PC-3 (cell line): ENCODE results near the gene PRM1.

Experiments
- CTCF ChIP-seq: fragments of 300-600 bp; sonication (generic); conservative IDR thresholded peaks from 2 replicates; pipeline ENCODE4 v1.5.1; 2017; ENCODE audit warnings: antibody characterized with exemption, low read depth, mild to moderate bottlenecking, low read length
- EZH2 ChIP-seq: fragments of 300-600 bp; sonication (generic); IDR thresholded peaks from one replicate; pipeline ENCODE4 v1.6.1; 2017; ENCODE audit warnings: antibody characterized with exemption, mild to moderate bottlenecking, low read length; ENCODE audit not compliant: unreplicated experiment
- EZH2phosphoT487 ChIP-seq: fragments of 300-600 bp; sonication (generic); IDR thresholded peaks from 2 replicates; pipeline ENCODE4 v1.6.1; 2018; ENCODE audit warnings: mild to moderate bottlenecking, antibody characterized with exemption, low read length, borderline replicate concordance

DNA sequence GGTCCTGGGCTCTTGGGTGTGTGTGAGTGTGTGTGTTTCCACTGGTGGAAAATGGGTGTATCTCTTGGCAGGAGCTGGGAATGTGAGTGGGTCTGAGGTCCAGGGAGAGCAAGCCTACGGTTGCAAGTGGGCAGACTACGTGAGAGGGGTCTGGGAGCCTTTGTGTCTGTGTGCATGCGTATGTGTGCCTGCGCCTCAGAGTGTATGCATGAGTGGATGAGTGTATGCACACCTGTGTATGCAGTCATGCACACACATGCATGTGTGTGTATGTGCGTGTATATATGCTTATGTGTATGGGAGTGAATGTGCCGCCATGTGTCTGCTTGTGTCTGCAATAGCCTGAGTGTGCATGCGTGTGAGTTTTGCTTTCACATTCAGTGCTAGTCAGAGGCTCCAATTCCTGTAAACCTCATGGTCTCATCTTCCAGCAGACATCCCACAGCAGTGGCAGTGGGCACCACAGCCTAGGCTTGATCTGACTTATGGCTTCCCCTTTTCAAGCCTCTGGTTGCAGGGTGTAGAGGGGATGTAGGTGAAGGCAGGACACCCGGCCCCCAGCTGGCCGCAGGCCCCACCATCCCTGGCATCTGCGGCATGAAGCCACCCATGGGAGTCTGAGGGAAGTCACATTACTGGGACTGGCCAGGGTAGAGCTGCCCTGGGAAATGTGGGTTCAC, 44.4 kb upstream of the PRM1 start:
- TF ChIP-seq CTCF, result no peak
- no peak for TF ChIP-seq EZH2
- no peak for TF ChIP-seq EZH2phosphoT487
